Measurements from ENCODE around the gene BTG4.

The BTG4 gene

DNA sequence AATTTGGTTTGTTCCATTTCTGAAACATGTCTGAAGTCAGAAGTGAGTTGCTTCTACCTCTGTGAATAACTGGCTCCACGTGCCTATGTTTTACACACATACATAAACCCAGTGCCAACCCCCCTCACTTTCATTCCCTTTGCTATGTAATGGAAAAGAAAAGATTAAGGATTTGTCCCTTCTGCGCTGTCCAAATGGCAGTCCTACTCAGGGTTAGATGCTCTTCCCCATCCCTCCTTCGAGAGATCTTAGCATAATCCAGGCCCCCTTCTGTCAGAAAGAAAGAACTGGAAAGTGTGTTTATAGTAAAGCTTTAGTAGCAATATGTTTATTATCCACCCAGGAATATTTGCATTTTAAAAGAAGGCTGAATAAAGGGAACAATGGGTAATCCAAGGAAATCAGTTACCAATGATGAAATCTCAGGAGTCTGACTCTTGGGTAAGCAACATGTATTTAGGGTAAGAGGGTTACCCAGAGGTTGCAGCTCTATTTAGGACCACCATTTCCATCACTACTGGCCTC, 25.2 kb upstream of the BTG4 start:
- DNase-seq (ENCODE audit: low spot score): no peak

GRCh38 chr11:111535281-111535680, 23.1 kb upstream of the BTG4 start:
- no peak for DNase-seq (ENCODE audit: low spot score)

GRCh38 chr11:111532365-111532709, 20.2 kb upstream of the BTG4 start:
- DNase-seq (ENCODE audit: low spot score): no peak

DNA sequence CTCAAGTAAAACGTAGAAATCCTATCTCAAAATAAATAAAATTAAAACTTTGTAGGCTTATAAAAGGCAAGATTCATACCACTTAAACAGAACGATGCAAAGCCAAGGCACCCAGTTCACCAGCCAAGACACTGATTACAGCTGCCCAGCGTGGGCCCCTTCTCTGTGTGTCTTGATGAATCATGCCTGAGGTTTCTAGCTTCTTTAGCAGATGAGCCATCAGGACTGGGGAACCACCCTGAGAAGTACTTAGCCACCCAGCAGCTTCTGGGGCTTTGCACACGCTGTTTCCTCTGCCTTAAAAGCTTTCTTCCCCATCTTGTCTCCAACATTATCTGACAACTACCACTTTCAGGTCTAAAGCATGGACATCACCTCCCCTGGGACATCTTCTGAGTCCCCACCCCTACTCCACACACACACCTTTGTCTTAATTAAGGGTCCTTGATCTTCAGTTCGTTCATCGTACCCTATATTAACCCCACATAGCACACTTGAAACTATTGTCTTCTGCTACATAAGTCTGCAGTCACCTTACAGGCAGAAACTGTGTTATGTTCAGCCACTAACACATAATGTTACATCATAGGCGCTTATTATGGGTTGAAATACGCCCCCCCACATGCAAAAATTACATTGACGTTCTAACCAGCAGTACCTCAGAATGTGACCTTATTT, 19.6 kb upstream of the BTG4 start:
- DNase-seq (ENCODE audit: low spot score): no peak

- no peak for DNase-seq (ENCODE audit: low spot score)
Observed at GRCh38 chr11:111531136-111531535, 18.9 kb upstream of the BTG4 start.

- DNase-seq (ENCODE audit: low spot score): no peak
Observed at GRCh38 chr11:111530091-111530490, 17.9 kb upstream of the BTG4 start.

DNA sequence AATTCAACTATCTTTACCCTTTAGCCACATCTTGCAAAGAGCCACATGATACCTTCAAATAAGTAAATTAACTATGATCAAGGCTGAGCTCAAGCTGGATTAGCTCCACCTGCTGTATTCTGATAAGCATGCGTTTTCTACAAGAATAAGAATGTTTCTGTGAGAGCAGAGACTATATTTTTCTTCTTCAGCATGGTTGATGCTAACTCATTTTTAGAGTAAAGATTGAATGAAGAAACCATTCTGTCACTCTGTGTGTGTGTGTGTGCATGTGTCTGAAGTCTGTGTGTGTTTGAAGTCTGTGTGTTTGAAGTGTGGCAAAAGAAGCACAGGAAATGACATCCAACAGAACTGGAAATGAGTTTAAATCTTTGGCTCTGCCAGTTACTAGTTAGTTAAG, 16.4 kb upstream of the BTG4 start:
- no peak for DNase-seq (ENCODE audit: low spot score)

GRCh38 chr11:111527279-111527678, 15.1 kb upstream of the BTG4 start:
- DNase-seq (ENCODE audit: low spot score): no peak

DNA sequence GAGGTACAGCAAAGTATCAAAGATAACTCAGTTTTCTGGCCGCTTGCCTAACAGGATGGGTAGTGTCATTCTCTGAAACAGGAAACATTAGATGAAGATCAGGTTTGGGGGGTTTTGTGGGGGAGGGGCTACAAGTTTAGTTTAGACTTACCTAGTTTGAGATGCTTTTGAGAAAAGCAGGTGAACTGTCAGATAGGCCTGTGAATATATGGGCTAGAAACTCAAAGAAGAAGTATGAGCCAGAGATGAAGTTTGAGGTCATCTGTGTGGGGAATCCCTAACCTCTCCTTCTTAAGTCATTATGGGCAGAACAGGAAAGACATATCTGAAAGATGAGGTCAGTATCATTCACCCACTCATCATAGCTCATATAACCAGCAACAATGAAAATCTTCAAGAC, 14.3 kb upstream of the BTG4 start:
- DNase-seq (ENCODE audit: low spot score): no peak

DNA sequence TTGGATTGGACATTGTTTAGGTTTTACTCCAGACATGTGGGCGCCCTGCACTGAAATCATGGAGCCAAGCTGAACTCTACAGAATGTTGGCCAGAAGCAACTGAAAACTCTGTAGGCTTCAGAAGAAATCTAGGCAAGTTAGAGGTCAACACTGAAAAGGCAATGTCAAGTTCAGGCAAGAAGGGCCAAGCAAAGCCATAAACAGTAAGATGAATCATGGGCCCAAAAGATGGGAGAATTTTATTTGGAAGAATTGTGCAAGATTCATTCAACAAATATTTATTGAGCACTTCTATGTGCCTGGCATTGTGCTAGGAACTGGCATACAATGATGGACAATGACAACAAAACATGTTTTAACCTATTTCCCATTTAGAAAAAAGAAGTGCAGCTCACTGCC, 13.3 kb upstream of the BTG4 start:
- DNase-seq (ENCODE audit: low spot score): no peak

DNA sequence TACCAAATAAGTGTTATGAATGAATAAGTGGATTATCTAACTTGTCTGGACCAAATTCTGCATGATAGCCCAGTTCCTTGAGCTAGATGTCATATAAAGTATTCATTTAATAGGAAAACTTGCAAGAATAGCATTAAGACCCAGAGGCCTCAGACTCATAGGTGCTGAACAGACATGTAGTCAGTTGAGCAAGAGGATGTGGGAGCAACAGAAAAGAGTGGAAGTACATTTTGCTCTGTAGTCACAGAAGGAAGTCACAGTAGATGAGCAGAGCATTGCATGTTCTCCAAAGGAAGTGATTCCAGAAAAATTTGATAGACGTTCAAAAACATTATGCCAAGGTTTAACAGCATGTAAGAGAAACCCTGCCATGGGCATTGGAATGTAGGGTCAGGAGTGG, 11.9 kb upstream of the BTG4 start:
- DNase-seq (ENCODE audit: low spot score): no peak

- no peak for DNase-seq (ENCODE audit: low spot score)
Observed at GRCh38 chr11:111523343-111523742, 11.2 kb upstream of the BTG4 start.

GRCh38 chr11:111522426-111522825, 10.2 kb upstream of the BTG4 start:
- no peak for DNase-seq (ENCODE audit: low spot score)

GRCh38 chr11:111521135-111521534, 8.9 kb upstream of the BTG4 start:
- DNase-seq (ENCODE audit: low spot score): no peak

DNA sequence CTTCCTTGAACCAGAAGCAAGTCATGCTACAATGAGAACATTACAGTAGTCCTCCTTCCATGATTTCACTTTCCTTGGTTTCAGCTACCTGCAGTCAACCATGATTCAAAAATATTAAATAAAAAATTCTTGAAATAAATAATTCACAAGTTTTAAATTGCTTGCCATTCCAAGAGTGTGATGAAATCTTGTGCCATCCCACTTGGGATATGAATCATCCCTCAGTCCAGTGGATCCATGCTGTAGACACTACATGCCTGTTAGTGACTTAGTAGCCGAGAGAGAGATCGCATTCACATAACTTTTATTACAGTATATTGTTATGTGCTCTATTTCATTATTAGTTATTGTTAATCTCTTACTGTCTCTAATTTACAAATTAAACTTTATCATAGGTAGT, 8.4 kb upstream of the BTG4 start:
- DNase-seq (ENCODE audit: low spot score): no peak

- no peak for DNase-seq (ENCODE audit: low spot score)
Observed at GRCh38 chr11:111518668-111519067, 6.5 kb upstream of the BTG4 start.

DNA sequence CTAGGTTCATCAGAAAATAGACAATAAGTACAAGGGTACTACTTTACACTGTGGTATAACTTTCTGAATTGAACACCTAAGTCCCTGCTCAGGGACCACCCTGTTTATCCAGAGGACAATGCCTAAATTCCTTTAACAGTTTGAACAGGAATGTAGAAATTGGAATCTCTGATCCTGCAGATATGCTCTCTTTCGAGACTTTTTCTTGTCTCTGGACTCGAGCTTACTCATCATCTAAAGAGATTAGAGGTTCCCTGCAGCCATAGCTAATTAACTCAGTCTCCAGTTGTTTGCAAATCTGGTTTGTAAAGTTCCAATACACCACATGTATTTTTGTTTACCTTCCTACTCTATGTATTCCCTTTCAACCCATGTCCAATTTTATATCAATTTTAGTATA, 3.4 kb upstream of the BTG4 start:
- DNase-seq (ENCODE audit: low spot score): no peak

DNA sequence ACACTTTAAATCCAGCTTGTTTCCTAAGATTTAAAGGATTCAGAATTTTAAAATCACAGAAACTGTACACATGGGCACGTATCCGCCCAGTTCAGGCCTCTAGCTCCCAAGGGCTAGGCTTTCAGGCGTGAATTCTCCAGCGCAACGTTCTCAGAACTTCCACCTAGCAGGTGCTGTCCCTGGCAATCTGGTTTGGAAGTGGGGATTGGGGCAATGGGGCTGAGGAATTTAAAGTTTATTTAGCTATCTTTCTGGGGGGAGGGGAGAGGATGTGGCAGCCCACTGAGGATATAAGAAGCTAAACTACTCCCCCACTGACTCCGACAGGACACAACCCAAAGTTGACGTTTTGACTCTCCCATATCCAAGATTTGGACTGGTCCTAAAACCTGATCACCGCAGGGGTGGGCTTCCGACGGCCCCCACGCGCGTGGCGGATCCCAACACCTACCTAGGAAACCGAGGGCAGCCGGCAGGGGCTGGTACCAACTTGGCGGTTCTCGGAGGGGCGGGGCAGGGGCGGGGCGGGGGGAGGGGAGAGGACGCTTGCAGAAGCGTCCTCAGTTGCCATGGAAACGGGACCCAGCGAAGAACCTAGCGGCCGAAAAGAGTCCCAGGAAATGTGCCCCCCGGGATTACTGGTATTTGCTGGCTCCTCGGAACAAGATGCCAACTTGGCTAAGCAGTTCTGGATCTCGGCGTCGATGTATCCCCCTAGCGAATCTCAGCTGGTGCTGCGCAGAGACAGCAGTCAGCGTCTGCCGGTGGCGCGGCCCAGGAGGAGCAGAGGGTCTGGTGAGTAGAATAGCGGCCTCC, 2.2 kb upstream of the BTG4 start, which contains the start of gene HOATZ:
Gene HOATZ, plus strand, starts transcription at position 563 of the 816 bp plus-strand sequence. Its CDS starts 7 bp downstream, at position 570.
- DNase-seq (ENCODE audit: low spot score): peak; percentile 81

DNA sequence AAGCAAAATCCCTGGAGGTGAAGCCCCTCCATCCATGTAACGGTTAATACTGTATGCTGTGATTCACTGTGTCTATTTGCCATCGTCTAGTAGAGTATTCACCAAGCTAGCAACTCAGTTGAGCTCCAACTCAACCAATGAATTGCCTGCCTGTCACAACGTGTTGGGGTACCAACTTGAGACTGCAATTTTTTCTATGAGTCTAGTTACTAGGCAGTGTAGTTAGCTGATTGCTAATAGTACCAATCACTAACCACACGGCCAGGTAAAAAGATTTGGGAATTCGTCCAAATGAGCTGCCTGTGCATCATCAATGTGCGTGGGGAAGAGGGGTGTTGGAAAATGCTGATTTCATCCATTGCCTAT, 1.0 kb upstream of the BTG4 start:
- no peak for DNase-seq (ENCODE audit: low spot score)

GRCh38 chr11:111510311-111510710, 1.9 kb downstream of the BTG4 start:
- no peak for DNase-seq (ENCODE audit: low spot score)

DNA sequence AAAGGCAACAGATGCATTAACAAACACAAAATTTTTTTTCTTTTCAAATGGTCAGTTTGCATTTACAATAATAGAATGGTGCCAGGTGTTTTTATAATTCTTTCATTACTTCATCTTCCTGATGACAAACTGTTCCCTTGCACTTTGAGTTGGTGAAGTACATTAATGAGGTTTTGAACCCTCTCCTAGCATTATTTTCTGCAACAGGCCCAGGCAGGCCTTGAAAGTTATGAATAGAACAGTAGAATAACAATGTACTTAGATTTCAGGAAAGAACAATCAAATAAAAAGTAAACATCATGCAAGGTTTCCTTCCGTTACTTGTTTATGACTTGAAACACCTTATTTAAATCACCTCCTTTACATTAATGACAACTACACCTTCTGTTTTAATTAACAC, 9.6 kb downstream of the BTG4 start:
- DNase-seq (ENCODE audit: low spot score): no peak

GRCh38 chr11:111500481-111500880, 11.7 kb downstream of the BTG4 start:
- DNase-seq (ENCODE audit: low spot score): no peak

GRCh38 chr11:111499483-111499882, 12.7 kb downstream of the BTG4 start:
- no peak for DNase-seq (ENCODE audit: low spot score)

DNA sequence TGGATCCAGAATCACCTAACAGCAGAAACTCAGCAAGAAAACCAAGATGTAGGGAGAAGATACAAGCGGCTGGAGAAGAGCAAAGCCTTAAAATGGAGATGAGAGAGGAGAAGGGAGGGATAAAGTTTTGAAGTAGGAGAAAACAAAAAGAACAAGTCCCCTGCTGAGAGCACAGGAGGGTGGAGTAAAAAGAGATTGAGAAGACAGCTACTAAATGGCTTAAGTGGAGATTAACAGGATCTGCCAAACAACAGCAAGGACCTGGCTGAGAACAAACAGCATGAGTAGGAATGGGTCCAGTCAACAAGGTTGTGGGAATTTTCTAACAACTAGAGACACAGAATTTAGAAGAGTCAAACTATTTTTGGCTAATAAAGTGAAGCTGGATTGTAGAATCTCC, 18.1 kb downstream of the BTG4 start:
- DNase-seq (ENCODE audit: low spot score): no peak
